Measurements from ENCODE around the gene ATAD3C.

GRCh38 chr1:1432274-1432950 is 17.1 kb upstream of the ATAD3C start:
- TF ChIP-seq POLR2A (IDR thresholded peaks at IDR 0.05) (no peak), CTCF (IDR thresholded peaks at IDR 0.05) (no peak), POLR2AphosphoS5 (IDR thresholded peaks at IDR 0.05; ENCODE audit: insufficient read depth in 1 of 2, low read depth in 1 of 2) (no peak)

Data from vagina (tissue), 2 donors.